Kidney tubule cell (primary cell): Measurements from ENCODE around the gene RFPL2.

Experiments used
- DNase-seq: peaks from one replicate; pipeline ENCODE4 v3.0.0-alpha.2; 2018; ENCODE audit warnings: low spot score

RFPL2 gene

DNA sequence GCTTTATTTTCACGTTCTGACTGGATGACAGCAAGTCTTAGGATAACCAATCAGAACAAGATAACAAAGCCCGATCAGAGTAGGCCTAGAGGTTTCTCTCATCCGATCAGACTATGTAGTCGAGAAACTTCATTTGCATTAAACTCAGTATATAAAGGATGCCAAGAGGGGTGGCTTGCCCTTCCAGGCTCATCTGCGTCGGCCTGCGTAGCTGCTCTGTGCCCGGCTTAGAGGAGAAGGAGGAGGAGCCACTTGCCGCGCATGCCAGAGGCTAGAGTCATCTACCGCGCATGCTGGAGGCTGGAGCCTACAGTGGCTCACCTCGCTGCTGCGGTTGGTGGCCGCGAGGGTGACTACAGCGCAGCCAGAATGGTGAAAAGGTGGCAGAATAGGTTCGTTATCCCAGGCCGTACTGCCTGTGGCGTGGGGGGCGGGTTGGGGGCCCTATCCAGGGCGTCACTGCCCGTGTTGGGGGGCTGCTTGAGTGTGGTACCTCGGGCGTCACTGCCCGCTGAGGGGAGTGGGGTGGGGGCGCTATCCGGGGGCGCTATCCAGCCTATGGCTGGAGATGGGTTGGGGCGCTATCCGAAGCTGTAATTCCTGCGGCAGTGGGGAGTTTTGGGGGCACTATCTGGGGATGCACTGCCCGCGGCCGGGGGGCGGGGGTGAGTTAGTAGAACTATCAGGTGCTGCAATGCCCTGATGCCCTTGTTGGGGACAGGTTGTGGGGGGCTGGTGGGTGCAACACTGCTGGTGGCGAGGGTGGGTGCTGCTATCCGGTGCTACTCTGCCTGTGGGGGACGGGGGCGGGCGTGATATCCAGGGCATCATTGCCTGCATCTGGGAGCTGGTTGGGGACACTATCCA lies at the start of gene RFPL2:
RFPL2 (minus strand) TSS at position 218 of the 867 bp plus-strand sequence. CDS start 2,622 bp downstream, outside the sequence.
- peak; percentile 77 for DNase-seq

DNA sequence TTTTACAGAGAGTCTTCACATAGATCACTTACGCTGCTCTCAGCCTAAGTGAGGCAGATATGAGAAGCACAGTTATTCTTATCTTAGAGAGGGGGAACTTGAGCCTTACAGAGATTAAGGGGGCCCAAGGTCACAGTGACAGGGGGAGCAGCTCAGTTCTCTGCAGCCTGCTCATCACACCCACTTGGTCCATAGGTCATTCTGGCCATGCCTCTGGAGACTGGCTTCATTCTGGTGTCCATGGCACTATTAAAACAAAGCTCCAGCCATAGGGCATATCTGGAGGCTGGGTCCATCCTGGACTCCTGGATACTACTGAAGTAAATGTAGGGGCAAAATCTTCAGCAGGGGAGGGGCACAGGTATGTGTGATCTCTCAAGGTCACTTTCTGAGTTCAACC lies 44.4 kb upstream of the RFPL2 start:
- no peak for DNase-seq

DNA sequence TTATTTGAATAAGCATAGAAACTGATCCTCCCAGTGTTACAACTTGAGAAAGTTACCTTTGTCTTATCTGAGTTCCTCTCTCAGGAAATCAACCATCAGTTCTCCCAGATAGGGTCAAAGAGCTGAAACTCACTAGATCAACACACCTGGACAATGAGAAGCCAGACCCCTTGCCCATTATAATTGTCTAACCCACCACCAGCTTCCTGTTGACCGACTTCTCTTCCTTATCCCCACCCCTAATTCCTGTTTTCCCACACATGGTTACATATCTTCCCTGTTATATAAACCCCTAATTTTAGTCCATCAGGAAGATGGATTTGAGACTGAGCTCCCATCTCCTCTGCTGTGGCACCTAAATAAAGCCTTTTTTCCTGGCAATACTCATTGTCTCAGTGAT lies 43.4 kb upstream of the RFPL2 start:
- DNase-seq = no peak

DNA sequence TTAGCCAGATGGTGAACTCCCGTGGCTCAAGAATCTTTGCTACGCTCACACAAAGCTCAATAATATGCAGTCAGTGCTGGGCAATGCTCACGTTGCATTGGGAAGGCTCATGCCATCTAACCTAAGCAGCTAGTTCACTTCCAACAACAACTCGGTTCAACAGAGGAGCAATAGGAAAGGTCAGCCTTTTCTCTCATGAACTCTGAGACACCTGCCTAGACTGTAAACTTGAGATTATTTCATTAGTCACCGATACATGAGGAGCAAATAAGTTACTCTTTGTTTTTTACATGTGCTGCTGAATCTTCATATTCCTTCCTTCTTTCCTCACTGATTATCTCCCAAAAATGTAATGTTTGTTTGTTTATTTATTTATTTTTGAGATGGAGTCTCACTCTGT lies 41.3 kb upstream of the RFPL2 start:
- DNase-seq = no peak

DNA sequence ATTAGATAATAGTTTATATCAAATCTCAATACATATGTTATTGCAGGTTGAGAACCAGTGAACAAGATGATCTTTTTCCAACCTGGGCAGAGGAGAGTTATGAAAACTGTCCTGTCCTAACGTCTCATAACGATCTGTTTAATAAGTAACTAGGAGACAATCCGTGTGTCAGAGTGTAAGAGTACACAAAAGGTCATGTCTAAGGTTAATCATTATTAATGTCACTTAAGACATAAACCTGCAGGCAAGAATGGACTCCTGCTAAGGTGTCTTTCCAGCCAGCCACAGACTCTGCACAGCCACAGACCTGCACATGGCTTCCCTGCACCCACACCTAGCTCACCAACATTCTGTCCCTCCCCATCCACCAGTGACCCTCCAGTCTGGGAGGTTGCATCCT lies 40.2 kb upstream of the RFPL2 start:
- DNase-seq = peak; percentile 80

DNA sequence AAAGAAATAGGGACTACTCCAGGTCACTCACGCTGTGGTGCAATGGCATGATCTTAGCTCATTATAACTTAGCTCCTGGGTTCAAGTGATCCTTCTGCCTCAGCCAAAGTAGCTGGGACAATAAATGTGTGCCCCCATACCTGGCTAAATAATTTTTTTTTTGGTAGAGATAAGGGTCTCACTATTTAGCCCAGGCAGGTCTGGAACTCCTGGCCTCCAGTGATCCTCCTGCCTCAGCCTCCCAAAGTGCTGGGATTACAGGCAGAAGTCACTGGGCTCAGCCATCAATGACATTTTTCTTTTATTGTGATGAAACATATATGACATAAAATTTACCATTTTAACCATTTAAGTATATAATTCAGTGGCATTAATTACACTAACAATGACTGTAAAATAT lies 39.7 kb upstream of the RFPL2 start:
- DNase-seq = no peak

DNA sequence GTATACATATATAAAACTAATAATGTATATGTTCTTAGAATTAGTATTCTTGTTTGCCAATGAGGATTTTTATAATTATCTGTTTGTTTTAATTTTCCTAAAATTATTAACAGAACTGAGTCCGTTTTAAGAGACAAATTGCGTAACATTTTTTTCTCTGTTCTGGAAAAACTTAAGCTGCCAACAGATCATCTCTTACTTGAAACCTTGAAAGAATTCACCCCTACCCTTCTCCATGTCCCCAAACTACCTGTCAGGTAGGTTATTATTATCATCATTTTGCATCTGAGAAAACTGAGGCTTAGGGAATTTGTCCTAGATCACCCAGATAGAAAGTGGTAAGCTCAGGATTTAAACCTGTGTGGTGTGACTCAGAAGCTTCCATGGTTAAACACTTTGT lies 35.6 kb upstream of the RFPL2 start:
- no peak for DNase-seq

DNA sequence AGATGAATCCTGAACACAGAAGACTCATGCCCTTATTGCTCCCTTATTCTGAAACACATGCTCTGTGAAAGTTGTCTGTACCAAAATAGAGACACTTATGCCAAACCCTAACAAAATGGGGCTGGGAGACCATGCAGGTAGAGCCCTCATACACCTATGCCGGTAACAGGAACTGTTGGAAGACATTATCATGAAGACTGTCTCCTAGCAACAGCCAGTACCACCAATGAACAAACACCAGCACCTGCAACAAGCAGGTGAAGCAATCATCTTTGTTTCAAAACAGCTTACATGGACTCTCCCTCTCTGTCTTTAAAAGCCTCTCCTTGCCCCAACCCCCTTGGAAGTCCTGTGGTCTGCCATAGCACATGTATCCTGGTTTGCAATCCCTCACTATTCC lies 33.0 kb upstream of the RFPL2 start:
- DNase-seq = no peak

DNA sequence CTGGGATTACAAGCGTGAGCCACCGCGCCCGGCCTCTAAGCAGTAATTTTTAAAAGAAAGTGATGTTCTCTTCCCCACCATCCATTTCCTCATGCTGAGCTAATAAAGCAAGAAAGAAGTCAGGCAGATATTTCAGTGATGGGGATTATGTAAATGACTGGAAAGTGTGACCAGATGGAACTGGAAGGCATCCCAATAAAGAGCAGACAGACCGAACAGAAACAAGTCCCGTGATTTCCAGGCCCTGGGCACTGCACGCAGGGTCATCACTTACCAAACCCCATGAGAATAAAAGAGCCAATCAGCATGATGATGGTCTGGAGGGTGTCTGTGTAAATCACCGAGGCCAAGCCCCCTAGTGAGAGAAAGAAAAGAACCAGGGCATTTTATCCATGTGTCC lies 32.1 kb upstream of the RFPL2 start:
- DNase-seq = no peak

DNA sequence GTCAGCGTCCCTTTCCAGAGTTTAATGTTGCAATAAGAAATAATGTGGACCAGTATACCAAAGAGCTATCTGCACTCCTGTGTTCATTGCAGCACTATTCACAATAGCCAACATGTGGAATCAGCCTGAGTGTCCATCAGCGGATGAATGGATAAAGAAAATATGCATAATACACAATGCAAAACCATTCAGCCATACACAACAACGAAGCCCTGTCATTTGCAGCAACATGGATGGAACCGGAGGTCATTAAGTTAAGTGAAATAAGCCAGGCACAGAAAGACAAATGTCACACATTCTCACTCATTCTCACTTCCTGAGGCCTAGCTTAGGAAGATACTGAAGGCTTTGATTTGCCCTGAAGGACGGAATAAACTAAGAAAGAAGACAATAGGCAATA lies 28.2 kb upstream of the RFPL2 start:
- no peak for DNase-seq

DNA sequence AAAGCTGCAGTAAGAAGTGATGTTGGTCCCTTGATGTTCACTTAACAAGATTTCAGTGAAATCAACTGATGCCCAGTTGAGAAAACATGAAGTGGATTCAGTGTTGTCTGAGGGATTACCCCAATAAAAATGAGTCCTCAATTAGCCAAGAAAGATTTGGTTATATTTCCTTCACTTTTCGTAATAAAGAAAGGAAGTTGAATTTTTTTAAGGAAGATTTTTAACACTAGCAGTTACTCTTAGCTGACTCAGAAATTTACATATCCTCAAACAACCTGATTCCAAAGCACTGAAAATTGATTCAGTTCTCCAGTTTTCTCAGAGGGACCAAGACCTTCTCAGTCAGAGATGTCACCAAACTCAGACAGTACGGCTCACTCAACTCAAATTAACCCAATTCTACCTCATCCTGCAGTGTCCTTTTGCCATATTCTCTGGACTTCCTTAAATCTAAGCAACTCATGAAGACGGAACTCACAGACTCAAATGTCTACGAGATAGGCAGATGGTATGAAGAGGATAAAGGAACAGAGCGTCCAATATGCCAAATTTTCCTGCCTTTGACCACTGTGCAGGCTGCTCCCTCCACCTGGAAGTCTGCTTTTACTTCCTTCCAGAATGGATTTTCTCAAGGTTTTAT lies 27.4 kb upstream of the RFPL2 start:
- no peak for DNase-seq

DNA sequence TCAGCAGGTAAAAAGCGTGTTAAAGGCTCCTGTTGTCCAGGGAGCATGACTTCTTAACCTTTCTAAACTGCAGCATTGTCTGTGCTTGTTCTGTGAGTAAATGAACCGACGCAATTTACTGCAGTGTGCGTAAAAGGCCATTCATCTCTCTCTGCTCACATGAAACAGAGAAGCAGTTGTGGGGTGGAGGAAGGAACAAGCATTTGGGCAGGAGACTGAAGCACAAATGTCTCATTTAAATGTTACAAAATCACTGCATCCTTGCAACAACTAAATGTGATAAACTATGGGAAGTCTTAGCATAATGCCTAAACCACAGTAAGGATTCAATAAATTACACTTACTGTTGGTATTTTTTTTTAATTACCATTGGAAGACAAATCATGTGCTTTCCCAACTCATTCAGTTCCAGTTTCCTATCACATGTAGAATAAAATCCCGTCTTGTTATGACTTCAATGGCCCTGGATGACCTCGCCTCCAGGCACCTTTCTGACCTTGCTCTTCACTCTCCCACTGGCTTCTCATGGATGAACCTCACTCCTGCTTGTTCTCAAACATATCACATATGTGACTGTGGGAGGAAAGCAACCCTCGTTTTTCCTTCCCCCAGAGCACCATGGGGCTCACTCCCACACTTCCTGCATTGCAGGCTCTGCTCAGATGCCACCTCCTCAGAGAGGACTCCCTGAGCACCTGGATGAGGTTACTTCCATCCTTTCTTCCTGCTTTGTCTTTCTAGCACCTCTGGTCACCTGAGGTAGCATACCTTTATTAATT lies 21.6 kb upstream of the RFPL2 start:
- DNase-seq = no peak

DNA sequence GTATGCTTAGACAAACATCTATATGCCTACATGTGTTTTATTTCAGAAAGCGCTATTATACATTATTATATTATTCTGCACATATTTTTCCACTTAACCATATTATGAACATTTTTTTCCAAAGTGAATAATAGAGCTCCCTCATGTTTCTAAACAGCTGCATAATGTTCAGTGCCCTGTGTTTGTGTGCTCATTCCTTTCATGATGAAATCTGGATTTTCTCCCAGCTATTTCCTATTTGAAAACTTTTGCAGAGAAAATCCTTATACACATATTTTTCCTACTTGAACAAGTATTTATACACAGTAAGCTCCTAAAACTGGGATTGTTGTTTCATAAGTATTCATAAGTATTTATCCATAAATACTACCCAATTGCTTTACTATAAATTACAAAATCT lies 18.1 kb upstream of the RFPL2 start:
- no peak for DNase-seq

DNA sequence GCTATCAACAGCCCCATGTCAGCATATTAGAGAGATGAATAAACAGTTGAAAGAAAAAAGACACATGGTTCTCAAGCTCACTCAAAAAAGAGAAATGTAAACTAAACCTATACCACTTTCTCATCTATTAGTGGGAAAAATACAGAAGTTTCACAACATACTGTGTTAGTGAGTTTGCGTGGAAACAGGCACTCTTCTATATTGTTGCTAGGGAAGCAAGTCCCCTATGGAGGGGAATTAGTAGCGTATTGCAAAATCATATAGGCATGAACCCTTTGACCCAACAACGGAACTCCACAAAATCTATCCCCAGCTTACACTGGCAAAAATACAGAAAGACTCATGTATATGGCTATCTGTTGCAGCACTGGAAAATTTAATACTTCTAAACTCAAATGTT lies 14.2 kb upstream of the RFPL2 start:
- DNase-seq = no peak

DNA sequence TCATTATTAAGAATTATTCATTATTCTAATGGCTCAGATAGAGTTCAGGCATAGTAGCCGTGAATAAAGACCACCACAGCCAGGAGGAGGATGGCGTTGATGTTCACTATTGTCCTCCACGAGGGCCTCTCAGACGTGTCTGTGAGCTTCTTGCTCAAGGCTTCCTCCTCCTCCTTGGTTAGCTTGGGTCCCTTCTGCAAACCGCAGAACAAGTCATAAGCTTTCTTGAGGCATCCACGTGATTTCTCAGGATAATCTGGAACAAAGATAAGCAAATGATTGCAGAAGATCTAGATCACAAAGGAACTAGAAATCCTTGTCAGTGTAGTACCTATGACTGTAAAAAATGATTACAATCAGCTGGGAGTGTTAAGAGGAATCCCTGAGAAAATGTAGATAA lies 13.6 kb upstream of the RFPL2 start:
- DNase-seq = no peak

DNA sequence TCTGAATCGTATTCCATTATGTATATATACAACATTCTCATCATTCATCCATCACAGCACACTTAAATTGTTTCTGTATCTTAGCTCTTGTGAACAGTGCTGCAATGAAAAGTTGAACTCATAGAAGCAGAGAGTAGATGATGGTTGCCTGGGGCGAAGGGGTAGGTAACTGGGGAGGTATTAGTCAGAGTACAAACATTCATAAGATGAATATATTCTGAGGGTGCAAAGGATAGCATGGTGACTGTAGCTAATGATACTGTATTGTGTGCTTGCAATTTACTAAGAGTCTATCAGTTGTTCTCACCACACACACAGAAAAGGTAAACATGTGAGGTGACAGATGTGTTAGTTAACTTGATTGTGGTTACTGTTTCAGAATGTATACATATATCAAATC lies 12.6 kb upstream of the RFPL2 start:
- no peak for DNase-seq

DNA sequence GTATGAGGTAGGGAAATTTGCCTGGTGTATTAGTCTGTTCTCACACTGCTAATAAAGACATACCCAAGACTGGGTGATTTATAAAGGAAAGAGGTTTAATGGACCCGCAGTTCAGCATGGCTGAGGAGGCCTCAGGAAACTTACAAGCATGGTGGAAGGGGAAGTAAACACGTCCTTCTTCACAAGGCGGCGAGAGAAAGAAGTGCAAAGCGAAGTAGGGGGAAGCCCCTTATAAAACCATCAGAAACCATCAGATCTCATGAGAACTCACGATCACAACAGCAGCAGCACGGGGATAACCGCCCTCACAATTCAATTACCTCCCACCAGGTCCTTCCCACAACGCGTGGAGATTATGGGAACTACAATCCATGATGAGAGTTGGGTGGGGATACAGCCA lies 12.0 kb upstream of the RFPL2 start:
- DNase-seq = no peak

DNA sequence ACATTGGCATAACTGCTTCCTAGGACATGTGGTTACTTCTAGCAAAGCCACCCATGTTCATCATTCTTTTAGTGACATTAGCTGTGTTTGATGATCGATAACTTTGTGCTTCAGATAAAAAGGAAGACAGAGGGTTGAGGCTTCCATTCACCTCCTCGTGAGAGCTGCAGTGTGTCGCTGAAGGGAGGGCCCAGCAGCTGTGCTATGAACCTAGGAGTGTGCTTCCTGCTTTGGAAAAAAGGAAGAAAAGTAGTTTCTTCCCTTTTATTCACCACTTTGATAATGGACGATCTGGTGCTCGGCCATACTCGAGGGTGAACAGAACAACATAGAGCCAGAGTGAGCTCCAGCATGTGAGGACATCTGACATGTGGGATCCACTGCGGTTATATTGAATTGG lies 6.1 kb upstream of the RFPL2 start:
- DNase-seq = no peak

DNA sequence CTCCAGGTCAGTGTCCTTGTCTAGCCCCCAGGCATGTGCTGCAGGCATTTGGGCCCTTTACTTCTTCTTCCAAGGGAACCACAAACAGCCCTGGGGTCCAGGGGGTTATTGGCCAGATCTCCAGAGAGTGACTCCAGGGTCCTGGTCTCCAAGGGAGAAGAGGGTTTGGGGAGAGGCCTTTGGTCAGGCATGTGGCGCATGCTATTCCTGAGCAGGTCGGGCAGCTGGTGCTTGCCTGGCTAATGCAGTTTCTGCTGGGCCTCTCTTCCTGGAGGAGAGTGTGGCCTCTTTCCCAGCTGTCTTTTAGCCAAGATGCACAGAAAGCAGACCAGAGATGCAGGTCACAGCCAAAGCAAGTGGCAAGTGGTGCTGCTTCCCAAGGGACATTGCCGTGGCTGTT lies 3.8 kb upstream of the RFPL2 start:
- DNase-seq = no peak

DNA sequence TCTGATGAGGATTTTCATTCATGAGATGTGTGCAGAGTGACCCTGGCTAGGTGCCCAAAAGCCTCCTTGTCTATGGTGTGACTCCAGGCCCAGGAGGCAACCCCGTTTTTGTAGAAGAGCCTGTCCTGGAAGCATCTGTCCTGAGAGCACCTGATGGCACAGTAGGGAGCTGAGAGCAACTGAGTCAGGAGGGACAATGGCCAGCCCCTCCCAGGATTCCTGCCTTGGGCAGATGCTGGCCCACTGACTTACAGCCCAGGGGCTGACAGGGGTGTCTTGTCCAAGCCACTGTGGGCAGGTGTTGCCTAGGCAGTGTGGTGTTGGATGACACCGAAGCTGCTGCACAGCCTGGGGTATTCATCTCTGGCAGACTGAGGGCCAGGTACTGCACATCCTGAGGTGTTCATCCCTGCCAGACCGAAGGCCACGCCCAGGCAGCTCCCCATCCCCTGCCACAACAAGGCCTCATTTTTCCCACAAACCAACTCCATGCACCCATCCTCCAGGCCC lies 3.2 kb upstream of the RFPL2 start:
- DNase-seq = no peak

DNA sequence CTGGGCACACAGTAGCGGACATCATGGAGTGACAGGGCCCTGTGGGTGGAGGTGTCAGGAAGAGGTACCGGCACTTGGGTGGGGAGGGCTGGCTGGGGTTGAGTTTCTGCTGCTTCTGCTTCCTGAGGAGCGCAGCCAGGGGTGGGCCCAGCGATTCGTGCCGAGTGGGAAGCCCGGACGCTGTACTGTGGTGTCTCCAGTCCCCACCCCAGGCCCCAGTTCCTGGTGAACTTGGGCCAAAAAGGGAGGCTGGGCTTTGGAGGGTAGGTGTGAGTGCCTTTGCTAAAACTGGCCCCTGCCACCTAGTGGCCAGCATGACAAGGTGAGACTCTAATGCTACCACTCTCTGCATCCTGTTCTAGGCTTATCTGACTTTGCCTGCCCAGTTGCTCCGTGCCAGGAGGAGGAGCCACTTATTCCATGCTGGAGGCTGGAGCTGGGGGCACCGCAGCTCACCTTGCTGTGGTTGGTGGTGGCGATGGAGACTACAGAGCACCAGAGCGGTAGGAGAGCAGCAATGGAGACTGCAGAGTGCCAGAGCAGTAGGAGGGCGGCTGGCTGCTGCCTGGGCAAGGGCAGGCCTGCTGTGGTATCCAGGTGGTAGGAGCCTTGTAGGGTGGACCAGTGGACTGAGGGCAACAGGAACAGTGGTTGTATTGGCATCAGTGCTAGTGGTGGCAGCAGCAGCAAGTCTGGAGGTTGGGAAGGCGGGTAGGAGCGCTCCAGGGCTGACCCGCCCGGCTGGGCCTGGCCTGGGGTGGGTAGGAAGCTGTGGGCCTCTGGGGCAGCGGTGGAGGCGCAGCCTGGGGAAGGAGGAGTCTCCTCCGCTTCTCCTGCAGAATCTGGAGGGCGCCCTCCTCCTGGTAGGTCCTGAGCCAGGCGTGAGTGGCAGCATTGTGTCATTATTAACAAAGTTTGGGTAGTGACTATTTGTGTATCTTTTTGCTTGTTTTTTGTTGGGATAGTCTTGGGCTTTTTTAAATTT lies 2.2 kb upstream of the RFPL2 start:
- peak; percentile 55 for DNase-seq
